H9 (cell line): ENCODE results near the gene SPOP. TPM values are rescaled to one million over a fixed set of nuclear protein-coding genes. Genes with fewer than 3 reads are reported as not detected.
A peak's percentile ranks its signal among the peaks of the same experiment; 100 is the strongest.

ENCODE experiments used
- DNase-seq: peaks from one replicate; pipeline ENCODE4 v3.0.0-alpha.2; 2017
- H2AFZ ChIP-seq: one replicate; pipeline ENCODE4 v1.6.1; 2013; ENCODE audit warnings: mild to moderate bottlenecking, low read length, control low read depth, moderate library complexity
- H2AK5ac ChIP-seq: 2 replicates; pipeline ENCODE4 v1.6.1; 2013; ENCODE audit warnings: low read length, control low read depth, mixed read lengths; ENCODE audit not compliant: insufficient read length
- H2BK120ac ChIP-seq: one replicate; pipeline ENCODE4 v1.6.1; 2013; ENCODE audit warnings: low read depth, mild to moderate bottlenecking, low read length, control low read depth, inconsistent platforms; ENCODE audit not compliant: poor library complexity, severe bottlenecking
- H2BK12ac ChIP-seq: 2 replicates; pipeline ENCODE4 v1.6.1; 2013; ENCODE audit warnings: low read length, control low read depth, mixed read lengths, low read depth; ENCODE audit not compliant: insufficient read length
- H2BK15ac ChIP-seq: 2 replicates; pipeline ENCODE4 v1.6.1; 2013; ENCODE audit warnings: low read depth, low read length, control low read depth
- H2BK20ac ChIP-seq: one replicate; pipeline ENCODE4 v1.6.1; 2013; ENCODE audit warnings: low read depth, mild to moderate bottlenecking, low read length, control low read depth, inconsistent platforms; ENCODE audit not compliant: poor library complexity, severe bottlenecking
- H2BK5ac ChIP-seq: 2 replicates; pipeline ENCODE4 v1.6.1; 2013; ENCODE audit warnings: low read length, control low read depth, mixed read lengths; ENCODE audit not compliant: insufficient read length
- H3K14ac ChIP-seq: 2 replicates; pipeline ENCODE4 v1.6.1; 2013; ENCODE audit warnings: low read length, control low read depth; ENCODE audit not compliant: insufficient read depth
- H3K18ac ChIP-seq: 2 replicates; pipeline ENCODE4 v1.6.1; 2013; ENCODE audit warnings: low read depth, mild to moderate bottlenecking, mixed read lengths, low read length, control low read depth; ENCODE audit not compliant: insufficient read length
- H3K23ac ChIP-seq: 2 replicates; pipeline ENCODE4 v1.6.1; 2013; ENCODE audit warnings: low read length, control low read depth, mixed read lengths, low read depth; ENCODE audit not compliant: insufficient read length
- H3K23me2 ChIP-seq: 2 replicates; pipeline ENCODE4 v1.6.1; 2013; ENCODE audit warnings: low read depth, mild to moderate bottlenecking, mixed read lengths, low read length, control low read depth; ENCODE audit not compliant: insufficient read length, poor library complexity, severe bottlenecking
- H3K27ac ChIP-seq: 2 replicates; pipeline ENCODE4 v1.5.1; 2013; ENCODE audit warnings: low read length, control low read depth, mixed read lengths, low read depth; ENCODE audit not compliant: insufficient read length
- H3K27me3 ChIP-seq: 2 replicates; pipeline ENCODE4 v1.6.1; 2013; ENCODE audit warnings: low read length, control low read depth, inconsistent platforms; ENCODE audit not compliant: insufficient read depth
- H3K4ac ChIP-seq: 2 replicates; pipeline ENCODE4 v1.6.1; 2013; ENCODE audit warnings: low read depth, mild to moderate bottlenecking, control low read depth, inconsistent platforms, low read length, moderate library complexity
- H3K4me1 ChIP-seq: 2 replicates; pipeline ENCODE4 v1.6.1; 2013; ENCODE audit warnings: low read length, control low read depth, inconsistent platforms; ENCODE audit not compliant: insufficient read depth
- H3K4me2 ChIP-seq: 2 replicates; pipeline ENCODE4 v1.6.1; 2013; ENCODE audit warnings: low read length, control low read depth, mixed read lengths; ENCODE audit not compliant: insufficient read length, insufficient read depth
- H3K56ac ChIP-seq: 2 replicates; pipeline ENCODE4 v1.6.1; 2013; ENCODE audit warnings: low read depth, mild to moderate bottlenecking, mixed read lengths, low read length, control low read depth; ENCODE audit not compliant: insufficient read length
- H3K79me1 ChIP-seq: 2 replicates; pipeline ENCODE4 v1.6.1; 2013; ENCODE audit warnings: low read depth, mild to moderate bottlenecking, moderate library complexity, low read length, control low read depth, inconsistent platforms; ENCODE audit not compliant: insufficient read depth, poor library complexity, severe bottlenecking
- H3K79me2 ChIP-seq: 2 replicates; pipeline ENCODE4 v1.6.1; 2013; ENCODE audit warnings: low read length, control low read depth, inconsistent platforms; ENCODE audit not compliant: insufficient read depth
- H3K9ac ChIP-seq: 2 replicates; pipeline ENCODE4 v1.6.1; 2013; ENCODE audit warnings: low read length, control low read depth, mixed read lengths; ENCODE audit not compliant: insufficient read length; ENCODE audit errors: extremely low read depth
- H3K9me3 ChIP-seq: one replicate; pipeline ENCODE4 v1.6.1; 2013; ENCODE audit warnings: low read depth, low read length, inconsistent platforms; ENCODE audit not compliant: control insufficient read depth
- H3T11ph ChIP-seq: one replicate; pipeline ENCODE4 v1.6.1; 2013; ENCODE audit warnings: mild to moderate bottlenecking, low read length, control low read depth, inconsistent platforms
- H4K20me1 ChIP-seq: one replicate; pipeline ENCODE4 v1.6.1; 2013; ENCODE audit not compliant: control insufficient read depth, insufficient read length, insufficient read depth
- H4K5ac ChIP-seq: 2 replicates; pipeline ENCODE4 v1.6.1; 2013; ENCODE audit warnings: low read depth, mild to moderate bottlenecking, mixed read lengths, low read length, control low read depth; ENCODE audit not compliant: insufficient read length
- H4K8ac ChIP-seq: replicated peaks from 2 replicates; pipeline ENCODE4 v1.6.1; 2013; ENCODE audit warnings: low read length, control low read depth, mixed read lengths, low read depth; ENCODE audit not compliant: insufficient read length
- H4K91ac ChIP-seq: 2 replicates; pipeline ENCODE4 v1.6.1; 2013; ENCODE audit warnings: low read depth, mild to moderate bottlenecking, moderate library complexity, mixed read lengths, low read length, control low read depth; ENCODE audit not compliant: insufficient read length
- H3K27ac Mint-ChIP-seq, 3 experiments: 2 replicates in 2 of 3; 3 replicates in 1 of 3; pipeline ENCODE4 v1.8.0; 2020 to 2021; ENCODE audit warnings: mixed read lengths in 3 of 3, mild to moderate bottlenecking in 1 of 3, moderate library complexity in 1 of 3
- H3K27me3 Mint-ChIP-seq: 2 replicates; pipeline ENCODE4 v1.8.0; 2021; ENCODE audit warnings: low read depth, mild to moderate bottlenecking, moderate library complexity, mixed read lengths
- H3K36me3 Mint-ChIP-seq, 3 experiments: 2 replicates in 2 of 3; 3 replicates in 1 of 3; pipeline ENCODE4 v1.8.0; 2020 to 2021; ENCODE audit warnings: low read depth in 3 of 3, mixed read lengths in 3 of 3; ENCODE audit not compliant: insufficient read depth in 1 of 3
- H3K4me1 Mint-ChIP-seq, 2 experiments: 2 replicates each; pipeline ENCODE4 v1.8.0; 2020; ENCODE audit warnings: mixed read lengths in 2 of 2
- H3K4me3 Mint-ChIP-seq, 2 experiments: 2 replicates in 1 of 2; 3 replicates in 1 of 2; pipeline ENCODE4 v1.8.0; 2020 to 2021; ENCODE audit warnings: mild to moderate bottlenecking in 2 of 2, mixed read lengths in 2 of 2, moderate library complexity in 1 of 2
- H3K9me3 Mint-ChIP-seq, 2 experiments: 2 replicates in 1 of 2; 3 replicates in 1 of 2; pipeline ENCODE4 v1.8.0; 2020; ENCODE audit warnings: mild to moderate bottlenecking in 2 of 2, mixed read lengths in 2 of 2, moderate library complexity in 1 of 2
- CTCF ChIP-seq: fragments of 200-600 bp; sonication (generic); conservative IDR thresholded peaks from 3 replicates; pipeline ENCODE4 v1.8.0; 2021; ENCODE audit warnings: antibody characterized with exemption, mild to moderate bottlenecking
- total RNA-seq: library from RNA; stranded (reverse); gene quantifications from 2 replicates; pipeline ENCODE4 v1.2.1, GENCODE V29; 2021

SPOP gene
- total RNA-seq, 1 experiment from 2014 or later = 33.7 TPM

GRCh38 chr17:49600949-49601348 is 76.9 kb downstream of the SPOP start:
- Histone ChIP-seq H3K4me2 (no peak overlapping the region), H2AK5ac (no peak overlapping the region), H4K8ac (no peak overlapping the region), H2BK5ac (no peak overlapping the region), H2BK20ac (no peak overlapping the region), H2BK120ac (no peak overlapping the region), H3K23ac (no peak overlapping the region), H3K18ac (no peak overlapping the region), H3K27ac (no peak overlapping the region), H3K14ac (no peak overlapping the region), H3K4me1 (no peaks in the 10 kb centered on the region), H3T11ph (no peak overlapping the region), H3K4ac (no peak overlapping the region), H4K91ac (no peak overlapping the region), H3K79me1 (no peaks in the 10 kb centered on the region), H3K23me2 (no peaks in the 10 kb centered on the region), H2AFZ (no peak overlapping the region), H2BK15ac (no peak overlapping the region), H2BK12ac (no peak overlapping the region), H3K79me2 (no peaks in the 10 kb centered on the region), H3K56ac (no peak overlapping the region), H3K9me3 (no peaks in the 10 kb centered on the region), H3K9ac (no peak overlapping the region), H4K5ac (no peak overlapping the region), H3K27me3 (no peaks in the 10 kb centered on the region), H4K20me1 (no peaks in the 10 kb centered on the region)
- Mint-ChIP-seq H3K27ac (peak overlapping the region in 2 of 3 experiments; percentile 29 to 77; a peak in 1 of 7 replicates), H3K4me1 (peaks cover 7 to 17% of the 10 kb centered on the region in 2 experiments; a peak in 3 of 4 replicates), H3K9me3 (no peaks in the 10 kb centered on the region), H3K36me3 (peaks cover 4 to 61% (median 47%) of the 10 kb centered on the region in 3 experiments; a peak in 5 of 7 replicates), H3K4me3 (no peak overlapping the region), H3K27me3 (no peaks in the 10 kb centered on the region)
- no peak for DNase-seq
- no peak for TF ChIP-seq CTCF
